Parathyroid adenoma (tissue), 2 donors: ENCODE data around the gene RFC4.
"Not testable (repeated sequence)": the region's sequence is repeated elsewhere in the genome, so short reads cannot be mapped to it uniquely, and the experiment has no call there.

Experiments
- H2AFZ ChIP-seq: fragments of 300-600 bp; sonication (generic); one replicate; pipeline ENCODE4 v1.7.0; 2017; ENCODE audit warnings: antibody characterized with exemption, mild to moderate bottlenecking
- H3K27ac ChIP-seq: fragments of 300-600 bp; sonication (generic); one replicate; pipeline ENCODE4 v1.7.0; 2017
- H3K27me3 ChIP-seq: fragments of 300-600 bp; sonication (generic); one replicate; pipeline ENCODE4 v1.7.0; 2017; ENCODE audit warnings: low read length; ENCODE audit not compliant: control insufficient read depth, insufficient read depth
- H3K36me3 ChIP-seq: fragments of 300-600 bp; sonication (generic); one replicate; pipeline ENCODE4 v1.7.0; 2017; ENCODE audit warnings: low read length; ENCODE audit not compliant: control insufficient read depth, insufficient read depth
- H3K4me1 ChIP-seq: fragments of 300-600 bp; sonication (generic); one replicate; pipeline ENCODE4 v1.7.0; 2017; ENCODE audit warnings: control low read depth
- H3K4me2 ChIP-seq: fragments of 300-600 bp; sonication (generic); one replicate; pipeline ENCODE4 v1.7.0; 2017; ENCODE audit warnings: low read length
- H3K4me3 ChIP-seq: fragments of 300-600 bp; sonication (generic); one replicate; pipeline ENCODE4 v1.7.0; 2017; ENCODE audit warnings: low read depth, low read length
- H3K79me2 ChIP-seq: fragments of 300-600 bp; sonication (generic); one replicate; pipeline ENCODE4 v1.7.0; 2017; ENCODE audit warnings: control low read depth
- H3K9ac ChIP-seq: fragments of 300-600 bp; sonication (generic); one replicate; pipeline ENCODE4 v1.7.0; 2017; ENCODE audit warnings: mild to moderate bottlenecking
- H3K9me3 ChIP-seq: fragments of 300-600 bp; sonication (generic); one replicate; pipeline ENCODE4 v1.7.0; 2017; ENCODE audit warnings: low read length; ENCODE audit not compliant: control insufficient read depth
- TF ChIP-seq, protein P1 (sequence below): fragments of 300-600 bp; sonication (generic); IDR thresholded peaks from one replicate; pipeline ENCODE4 v1.7.0; 2017; ENCODE audit warnings: antibody characterized with exemption, mild to moderate bottlenecking
- donor health status: primary hyperparathyroidism.

RFC4 gene

GRCh38 chr3:186825872-186826409, 19.7 kb upstream of the RFC4 start:
- no peaks in the 10 kb centered on the region for H3K36me3 ChIP-seq
- peaks cover 9% of the 10 kb centered on the region for H3K4me1 ChIP-seq
- H3K9me3 ChIP-seq, result no peaks in the 10 kb centered on the region
- H3K27me3 ChIP-seq, result no peaks in the 10 kb centered on the region
- H3K27ac ChIP-seq, result no peak overlapping the region
- no peak overlapping the region for H3K4me2 ChIP-seq
- TF ChIP-seq, protein P1, sequence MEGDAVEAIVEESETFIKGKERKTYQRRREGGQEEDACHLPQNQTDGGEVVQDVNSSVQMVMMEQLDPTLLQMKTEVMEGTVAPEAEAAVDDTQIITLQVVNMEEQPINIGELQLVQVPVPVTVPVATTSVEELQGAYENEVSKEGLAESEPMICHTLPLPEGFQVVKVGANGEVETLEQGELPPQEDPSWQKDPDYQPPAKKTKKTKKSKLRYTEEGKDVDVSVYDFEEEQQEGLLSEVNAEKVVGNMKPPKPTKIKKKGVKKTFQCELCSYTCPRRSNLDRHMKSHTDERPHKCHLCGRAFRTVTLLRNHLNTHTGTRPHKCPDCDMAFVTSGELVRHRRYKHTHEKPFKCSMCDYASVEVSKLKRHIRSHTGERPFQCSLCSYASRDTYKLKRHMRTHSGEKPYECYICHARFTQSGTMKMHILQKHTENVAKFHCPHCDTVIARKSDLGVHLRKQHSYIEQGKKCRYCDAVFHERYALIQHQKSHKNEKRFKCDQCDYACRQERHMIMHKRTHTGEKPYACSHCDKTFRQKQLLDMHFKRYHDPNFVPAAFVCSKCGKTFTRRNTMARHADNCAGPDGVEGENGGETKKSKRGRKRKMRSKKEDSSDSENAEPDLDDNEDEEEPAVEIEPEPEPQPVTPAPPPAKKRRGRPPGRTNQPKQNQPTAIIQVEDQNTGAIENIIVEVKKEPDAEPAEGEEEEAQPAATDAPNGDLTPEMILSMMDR, result no peak
- H3K4me3 ChIP-seq, result no peak overlapping the region
- H3K9ac ChIP-seq, result no peak overlapping the region
- no peak overlapping the region for H2AFZ ChIP-seq
- no peaks in the 10 kb centered on the region for H3K79me2 ChIP-seq

DNA sequence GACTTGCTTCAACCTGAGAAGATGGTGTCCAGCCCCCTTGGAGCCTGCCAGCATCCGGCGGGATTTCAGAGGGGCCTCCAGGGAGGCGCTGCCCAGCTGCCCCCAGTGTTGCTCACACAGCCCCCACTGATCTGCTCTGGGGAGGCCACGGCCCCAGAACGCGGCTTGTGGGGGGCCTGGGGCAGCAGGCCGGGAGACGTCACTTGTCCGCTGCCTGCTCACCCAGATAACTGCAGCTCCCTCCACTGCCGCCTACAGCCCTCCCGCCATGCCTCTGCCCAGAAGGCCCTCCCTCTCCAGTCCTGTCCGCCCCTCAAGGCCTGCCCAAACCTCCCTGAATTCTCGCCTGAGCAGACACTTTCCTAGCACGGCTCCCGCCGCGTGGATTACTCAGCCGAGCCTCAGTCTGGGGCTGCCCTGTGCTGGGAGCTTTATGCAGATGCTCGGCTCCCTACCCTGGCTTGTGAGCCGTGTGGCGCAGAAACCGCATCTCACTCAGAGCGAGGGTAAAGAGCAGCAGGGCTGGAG, 19.1 kb upstream of the RFC4 start:
- peaks cover 9% of the 10 kb centered on the region for H3K4me1 ChIP-seq
- peak overlapping the region; percentile 68 for H2AFZ ChIP-seq
- H3K27ac ChIP-seq, result no peak overlapping the region
- H3K79me2 ChIP-seq, result no peaks in the 10 kb centered on the region
- no peaks in the 10 kb centered on the region for H3K36me3 ChIP-seq
- no peak overlapping the region for H3K9ac ChIP-seq
- TF ChIP-seq, protein P1, result no peak
- no peak overlapping the region for H3K4me2 ChIP-seq
- H3K4me3 ChIP-seq, result no peak overlapping the region
- H3K27me3 ChIP-seq, result no peaks in the 10 kb centered on the region
- H3K9me3 ChIP-seq, result no peaks in the 10 kb centered on the region

- Histone ChIP-seq H3K9ac (no peak overlapping the region), H3K79me2 (no peaks in the 10 kb centered on the region), H3K4me2 (no peak overlapping the region), H2AFZ (peak overlapping the region; percentile 68), H3K4me3 (no peak overlapping the region), H3K27me3 (no peaks in the 10 kb centered on the region), H3K9me3 (no peaks in the 10 kb centered on the region), H3K27ac (no peak overlapping the region), H3K36me3 (no peaks in the 10 kb centered on the region), H3K4me1 (peaks cover 9% of the 10 kb centered on the region)
- TF ChIP-seq, protein P1, result no peak
Observed at GRCh38 chr3:186824430-186825139, 18.3 kb upstream of the RFC4 start.

- TF ChIP-seq, protein P1, result no peak
- Histone ChIP-seq H3K27ac (no peak overlapping the region), H3K4me2 (no peak overlapping the region), H3K27me3 (no peaks in the 10 kb centered on the region), H3K36me3 (no peaks in the 10 kb centered on the region), H3K4me1 (peaks cover 9% of the 10 kb centered on the region), H3K4me3 (no peak overlapping the region), H3K9ac (no peak overlapping the region), H2AFZ (no peak overlapping the region), H3K79me2 (no peaks in the 10 kb centered on the region), H3K9me3 (no peaks in the 10 kb centered on the region)
Observed at GRCh38 chr3:186823386-186823785, 17.1 kb upstream of the RFC4 start.

GRCh38 chr3:186822388-186822759, 16.1 kb upstream of the RFC4 start:
- H3K9me3 ChIP-seq, H3K27ac ChIP-seq, H3K4me3 ChIP-seq, H3K27me3 ChIP-seq, H3K4me2 ChIP-seq, H3K9ac ChIP-seq, H3K4me1 ChIP-seq, H3K36me3 ChIP-seq, H2AFZ ChIP-seq, H3K79me2 ChIP-seq: not testable (repeated sequence)
